Sigmoid colon (tissue), 4 donors: Measurements from ENCODE around the gene ZNF865.

Experiments used
- CTCF ChIP-seq, 4 experiments: fragments of 450-650 bp in 3 of 4; fragments of 200-600 bp in 1 of 4; IDR thresholded peaks; one replicate each; pipeline ENCODE4 v1.5.1; 2016 to 2019; ENCODE audit warnings: antibody characterized with exemption in 4 of 4, mild to moderate bottlenecking in 3 of 4, moderate library complexity in 2 of 4
- EP300 ChIP-seq, 4 donors: sonication (generic); formaldehyde crosslinking; IDR thresholded peaks; one replicate each; pipeline ENCODE4 v1.6.1; 2017; ENCODE audit warnings: antibody characterized with exemption in 4 of 4

DNA sequence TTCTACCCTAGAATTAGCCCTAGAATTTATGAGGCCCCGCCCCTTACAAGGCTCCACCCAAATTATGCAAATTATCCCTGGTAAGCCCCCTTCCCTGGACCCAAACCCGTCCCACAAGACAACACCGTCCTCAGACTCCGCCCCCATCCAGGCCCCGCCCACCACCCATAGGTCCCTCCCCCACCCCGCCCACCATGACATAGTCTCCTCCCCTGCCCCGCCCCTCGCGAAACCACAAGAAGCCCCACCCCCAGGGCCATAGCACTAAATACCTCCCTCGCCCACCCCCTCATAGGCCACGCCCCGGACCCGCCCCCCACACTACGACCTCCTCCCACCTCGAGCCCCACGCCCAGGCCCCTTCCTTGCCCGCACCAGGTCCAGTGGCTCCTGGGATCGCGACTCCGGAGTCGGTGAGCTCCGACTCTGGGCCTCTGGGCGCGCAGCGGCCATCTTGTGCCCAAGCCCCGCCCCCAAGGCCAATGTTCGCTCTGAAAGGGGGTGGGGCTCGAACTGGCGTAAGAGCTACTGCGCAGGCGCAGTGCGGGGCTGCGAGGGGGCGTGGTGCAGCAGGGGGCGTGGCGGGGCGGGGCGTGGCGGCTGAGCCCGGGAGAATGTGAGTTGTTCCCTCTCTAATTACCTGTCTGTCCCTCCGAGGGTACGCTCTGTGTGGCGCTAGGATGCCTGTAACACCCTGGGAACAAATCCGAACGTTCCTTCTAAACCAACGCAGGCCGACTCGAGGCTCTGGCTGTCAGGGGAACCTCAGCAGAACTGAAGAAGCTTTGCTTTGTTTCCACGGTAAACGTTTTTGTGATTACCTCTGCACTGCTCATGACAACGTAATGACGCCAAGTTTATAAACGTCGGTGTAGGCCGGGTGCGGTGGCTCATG, 18.9 kb downstream of the ZNF865 start, which contains the start of gene ZNF784:
- TF ChIP-seq CTCF (IDR thresholded peaks at IDR 0.05) = no peak
- no peak for TF ChIP-seq EP300 (IDR thresholded peaks at IDR 0.05)
